Upper lobe of left lung (tissue), 4 donors: Measurements from ENCODE around the gene ATP10B.

Experiments used
- CTCF ChIP-seq, 6 experiments: fragments of 450-650 bp in 4 of 6; fragments of 200-600 bp in 2 of 6; sonication (generic) in 2 of 6; IDR thresholded peaks; one replicate each; pipeline ENCODE4 v1.5.1; 2016 to 2019; ENCODE audit warnings: antibody characterized with exemption in 6 of 6
- EP300 ChIP-seq, 4 donors: sonication (generic); formaldehyde crosslinking; IDR thresholded peaks; one replicate each; pipeline ENCODE4 v1.5.1; 2017; ENCODE audit warnings: antibody characterized with exemption in 4 of 4, control low read depth in 2 of 4

- TF ChIP-seq EP300 (IDR thresholded peaks at IDR 0.05) (no peak), CTCF (IDR thresholded peaks at IDR 0.05) (no peak)
Observed at GRCh38 chr5:160800375-160801275, 51.4 kb downstream of the ATP10B start.
